HG03159 (cell line): Measurements from ENCODE around the gene DAO.
"Not testable (repeated sequence)": the region's sequence is repeated elsewhere in the genome, so short reads cannot be mapped to it uniquely, and the experiment has no call there.

Experiments
- ATAC-seq: cut with Tn5 transposase; IDR thresholded peaks from one replicate; pipeline ENCODE4 v1.9.1; 2021; ENCODE audit warnings: mild to moderate bottlenecking, moderate library complexity; ENCODE audit not compliant: unreplicated experiment

DAO gene

DNA sequence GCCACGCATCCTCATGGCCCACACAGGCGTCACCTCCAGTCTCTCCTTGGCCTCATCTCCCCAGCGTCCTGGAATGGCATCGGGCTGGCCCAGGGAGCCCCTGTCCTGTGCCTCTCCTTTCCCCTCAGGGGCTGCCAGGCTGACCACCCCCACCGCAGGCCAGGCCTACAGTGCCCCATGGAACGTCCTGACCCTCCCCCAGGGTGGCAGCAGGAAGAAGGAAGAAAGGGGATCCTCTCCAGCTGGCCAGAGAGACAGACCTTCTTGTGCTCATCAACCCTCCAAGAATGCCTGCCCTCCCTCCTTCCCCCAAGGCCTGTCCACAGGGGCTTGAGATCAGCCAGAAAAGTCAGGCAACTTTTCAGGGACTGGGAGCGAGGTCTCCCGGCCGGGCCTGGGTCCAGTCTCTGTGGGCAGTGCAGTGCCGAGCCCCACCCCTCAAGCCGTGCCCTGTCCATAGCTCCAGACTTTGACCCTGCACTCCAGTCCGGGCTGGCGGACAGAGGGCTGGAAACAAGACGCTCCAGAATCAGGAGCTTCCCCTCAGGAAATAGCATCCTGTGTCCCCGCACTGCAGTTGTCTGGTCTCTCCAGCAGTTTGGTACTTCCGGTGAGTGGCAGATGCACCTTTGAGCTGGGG lies at the start of gene DAO:
TSS of gene DAO (plus strand) at position 478 of the 640 bp plus-strand sequence. CDS start 4,915 bp downstream, outside the sequence.
- no peak for ATAC-seq

DNA sequence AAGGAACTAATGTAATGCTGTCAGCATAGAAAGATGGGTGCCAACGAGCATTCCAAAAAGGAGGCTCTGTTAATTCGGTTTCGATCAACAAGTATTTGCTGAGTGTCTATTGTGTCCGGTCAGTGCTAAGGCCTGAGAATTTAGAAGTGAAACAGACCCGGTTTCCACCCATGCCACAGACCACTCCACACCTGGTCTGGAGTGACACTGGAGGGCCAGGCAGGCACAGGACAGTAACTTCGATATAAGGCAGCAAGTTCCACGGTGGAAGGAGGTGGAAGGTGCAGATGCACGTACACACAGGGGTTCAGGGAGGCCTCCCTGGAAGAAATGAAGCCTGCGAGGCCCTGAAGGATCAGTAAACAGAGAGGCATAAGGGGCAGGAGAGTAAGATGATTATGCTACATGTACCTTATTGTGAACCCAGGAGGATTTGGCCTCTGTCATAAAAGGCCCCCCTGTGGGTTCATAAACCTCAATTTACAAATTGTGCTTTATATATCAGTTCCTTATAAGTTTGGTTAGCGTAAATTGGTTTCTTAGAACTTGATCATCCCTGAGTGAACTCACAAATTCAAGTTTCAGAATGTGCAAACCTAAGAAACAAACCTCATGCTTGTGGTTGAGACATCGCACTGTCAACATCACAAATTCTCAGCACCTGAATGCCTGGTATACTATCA lies 48.4 kb upstream of the DAO start:
- peak; percentile 72 for ATAC-seq

DNA sequence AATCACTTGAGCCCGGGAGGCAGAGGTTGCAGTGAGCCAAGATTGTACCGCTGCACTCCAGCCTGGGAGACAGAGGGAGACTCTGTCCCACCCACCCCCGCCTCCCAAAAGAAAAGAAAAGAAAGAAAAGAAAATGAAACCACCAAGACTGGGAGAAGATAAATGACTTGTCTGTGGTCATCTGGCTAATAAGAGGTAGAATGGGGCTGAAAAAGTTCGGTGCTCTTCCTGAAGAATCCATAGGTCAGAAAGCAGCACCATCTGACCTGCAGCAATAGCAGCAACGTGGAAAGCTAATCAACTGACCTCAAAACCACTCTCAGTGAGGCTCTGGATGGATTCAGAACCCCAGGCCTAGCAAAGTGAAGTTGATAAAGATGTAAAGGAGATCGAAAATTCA lies 47.7 kb upstream of the DAO start:
- ATAC-seq, result no peak

DNA sequence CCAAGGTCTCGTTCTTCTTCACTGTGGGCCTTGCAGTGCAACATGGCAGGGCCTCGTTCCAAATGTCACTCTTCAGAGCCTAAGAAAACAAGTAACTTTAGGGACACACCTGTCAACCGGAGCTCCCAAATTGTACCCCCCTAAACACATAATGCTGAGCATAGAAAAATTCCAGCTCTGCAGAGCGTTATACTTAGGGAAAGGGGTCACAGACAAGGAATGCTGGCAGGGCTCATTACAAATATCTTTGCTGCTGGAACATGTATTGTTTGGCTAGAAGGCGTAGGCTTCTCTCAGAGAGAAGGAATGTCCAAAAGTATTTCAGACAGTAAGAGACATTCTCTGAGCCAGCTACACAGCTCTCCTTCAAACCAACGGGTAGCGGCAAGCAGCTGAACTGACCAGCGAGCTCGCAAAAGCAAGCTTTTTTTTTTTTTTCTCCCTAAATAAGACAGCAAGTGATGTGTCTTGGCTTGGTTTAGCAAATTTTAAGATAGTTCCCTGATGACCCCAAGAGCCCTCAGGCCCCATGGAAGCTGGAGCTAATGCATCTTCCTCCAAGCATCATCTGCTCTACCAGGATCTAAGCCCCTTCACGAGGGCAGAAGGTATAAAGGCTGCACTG lies 47.0 kb upstream of the DAO start:
- ATAC-seq, result no peak

DNA sequence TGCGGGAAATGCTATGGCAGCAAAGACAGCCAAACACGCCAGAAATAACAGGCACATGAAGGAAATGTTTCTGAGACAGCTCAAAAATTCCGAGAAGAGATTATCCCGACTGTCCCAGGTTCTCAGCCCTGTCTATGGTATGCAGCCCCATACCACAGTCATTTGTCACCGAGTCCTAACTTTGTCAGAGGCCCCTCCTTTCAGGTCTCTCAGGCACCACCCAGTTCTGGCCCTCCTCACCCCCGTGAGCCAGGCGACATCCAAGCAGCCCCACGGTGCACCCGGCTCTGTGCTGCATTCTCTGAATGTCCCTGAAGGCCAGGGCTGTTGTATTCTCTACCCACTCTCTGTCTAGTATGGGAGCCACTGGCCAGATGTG lies 46.5 kb upstream of the DAO start:
- no peak for ATAC-seq

DNA sequence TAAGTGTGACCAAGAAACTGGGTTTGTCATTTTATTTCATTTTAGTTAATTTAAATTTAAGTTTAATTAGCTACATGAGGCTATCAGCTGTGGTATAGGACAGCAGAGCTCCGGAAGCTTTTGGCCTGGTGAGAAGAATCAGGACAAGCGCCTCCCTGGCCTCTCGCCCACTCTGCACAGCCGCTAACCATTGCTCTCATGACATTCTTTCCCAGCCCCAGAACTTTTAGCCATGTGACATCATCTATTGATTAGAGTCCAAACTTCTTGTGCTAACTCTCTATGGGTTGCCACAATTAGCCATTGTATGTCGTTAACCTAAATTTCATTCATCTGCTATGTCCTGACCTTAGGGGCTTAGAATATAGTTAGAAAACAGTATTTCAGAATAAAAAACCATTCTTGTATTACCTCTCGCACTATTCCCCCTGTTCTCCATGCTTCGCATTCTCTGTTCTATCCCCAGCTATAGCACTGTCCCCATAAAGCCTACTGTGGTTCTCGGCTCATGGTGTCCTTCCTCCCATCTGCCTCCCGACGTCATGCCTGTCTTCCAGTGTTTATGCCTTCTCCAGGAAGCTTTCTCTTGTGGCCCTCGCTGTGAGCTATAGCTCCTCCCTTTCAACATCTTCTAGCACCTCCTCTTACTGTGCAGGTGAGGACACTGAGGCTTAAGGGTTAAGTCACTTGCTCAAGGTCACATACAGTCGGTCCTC lies 46.0 kb upstream of the DAO start:
- ATAC-seq, result no peak

DNA sequence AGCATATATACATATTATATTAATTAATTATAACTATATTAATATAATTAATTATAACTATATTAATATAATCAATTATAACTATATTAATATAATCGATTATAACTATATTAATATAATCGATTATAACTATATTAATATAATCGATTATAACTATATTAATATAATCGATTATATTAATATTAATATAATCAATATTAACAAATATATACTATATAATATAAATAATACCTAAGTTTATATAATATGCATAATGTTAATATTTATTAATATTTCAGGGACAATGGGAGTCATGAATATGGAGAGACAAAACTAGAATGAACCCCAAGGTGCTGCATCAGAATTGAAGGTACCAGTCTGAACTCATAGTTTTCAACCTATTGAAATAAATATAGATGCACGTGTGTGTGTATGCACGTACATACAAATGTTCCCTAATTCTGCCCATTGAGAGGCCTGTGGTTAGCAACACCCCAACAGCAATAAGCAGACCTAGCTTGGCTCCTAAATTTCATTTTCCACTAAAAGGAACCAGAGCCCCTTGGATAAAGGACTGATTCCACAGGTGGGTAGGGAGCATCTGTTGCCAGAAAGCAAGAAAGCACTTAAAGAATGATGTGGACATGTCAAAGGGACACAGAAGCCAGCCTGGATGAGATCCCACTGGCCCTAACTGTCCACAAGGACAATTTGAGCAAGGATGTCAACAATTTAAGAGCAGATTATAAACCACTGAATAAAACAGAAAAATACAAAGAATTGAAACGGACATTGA lies 43.8 kb upstream of the DAO start:
- no peak for ATAC-seq

DNA sequence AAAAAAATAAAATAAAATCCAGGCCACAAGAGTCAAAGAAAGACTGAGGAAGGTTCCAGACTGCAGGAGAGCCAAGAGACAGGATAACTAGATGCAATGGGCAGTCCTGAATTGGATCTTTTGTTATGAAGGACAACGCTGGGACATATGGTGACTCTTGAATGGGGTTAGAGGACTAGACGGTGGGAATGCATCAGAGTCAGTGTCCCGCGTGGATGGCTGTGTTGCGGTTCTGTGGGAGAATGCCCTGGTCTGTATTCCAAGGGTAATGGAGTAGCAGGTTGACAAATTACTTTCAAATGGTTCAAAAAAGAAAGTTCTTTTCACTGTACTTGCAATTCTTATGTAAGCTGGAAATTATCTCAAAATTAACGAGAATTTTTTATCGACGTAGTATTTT lies 42.7 kb upstream of the DAO start:
- ATAC-seq, result no peak

DNA sequence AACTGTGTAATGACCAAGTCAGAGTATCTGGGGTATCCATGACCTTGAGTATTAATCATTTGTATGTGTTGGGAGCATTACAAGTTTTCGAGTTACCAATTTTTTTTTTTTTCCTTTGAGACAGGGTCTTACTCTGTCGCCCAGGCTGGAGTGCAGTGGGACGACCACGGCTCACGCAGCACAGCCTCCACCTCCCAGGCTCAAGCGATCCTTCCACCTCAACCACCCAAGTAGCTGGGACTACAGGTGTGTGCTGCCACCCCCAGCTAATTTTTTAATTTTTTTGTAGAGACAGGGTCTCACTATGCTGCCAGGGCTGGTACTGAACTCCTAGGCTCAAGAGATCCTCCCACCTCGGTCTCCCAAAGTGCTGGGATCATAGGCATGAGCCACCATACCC lies 42.2 kb upstream of the DAO start:
- ATAC-seq, result no peak

DNA sequence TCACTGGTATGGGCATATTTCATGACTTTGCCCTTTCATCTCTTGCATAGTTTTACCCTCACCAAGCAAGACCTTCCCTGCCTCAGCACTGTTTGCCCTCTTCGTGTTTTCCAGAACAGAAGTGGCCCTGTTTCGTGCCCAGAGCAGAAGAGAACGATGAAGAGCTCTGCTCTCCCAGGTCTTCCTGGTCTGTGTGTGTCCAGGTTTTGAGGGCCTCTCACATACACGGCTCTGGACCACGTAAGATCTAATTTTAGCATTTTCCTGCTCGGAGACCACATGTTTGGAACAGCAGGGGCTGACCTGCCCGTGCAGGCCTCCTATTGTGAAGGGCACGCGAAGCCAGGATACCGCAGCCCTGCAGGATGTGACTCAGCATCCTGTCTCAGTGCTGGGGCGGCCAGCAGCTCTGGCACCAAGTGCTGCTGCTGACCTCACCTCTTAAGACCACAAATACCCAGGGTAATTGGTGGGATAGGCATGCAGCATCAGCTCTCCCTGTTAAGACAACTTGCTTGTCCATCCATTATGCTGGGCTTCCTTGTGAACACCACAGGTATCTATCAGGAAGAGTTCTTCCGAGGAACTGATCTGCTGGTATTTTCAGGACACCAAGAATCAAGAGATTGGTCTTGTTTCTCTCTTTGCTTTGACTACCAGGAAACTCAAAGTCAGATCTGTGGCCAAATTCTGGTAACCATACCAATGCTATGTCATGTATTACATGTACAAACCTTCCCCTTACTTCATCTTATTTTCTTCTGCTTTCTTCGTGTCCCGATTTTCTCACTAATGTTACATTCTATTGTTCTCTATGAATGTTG lies 41.5 kb upstream of the DAO start:
- ATAC-seq, result peak; percentile 94

DNA sequence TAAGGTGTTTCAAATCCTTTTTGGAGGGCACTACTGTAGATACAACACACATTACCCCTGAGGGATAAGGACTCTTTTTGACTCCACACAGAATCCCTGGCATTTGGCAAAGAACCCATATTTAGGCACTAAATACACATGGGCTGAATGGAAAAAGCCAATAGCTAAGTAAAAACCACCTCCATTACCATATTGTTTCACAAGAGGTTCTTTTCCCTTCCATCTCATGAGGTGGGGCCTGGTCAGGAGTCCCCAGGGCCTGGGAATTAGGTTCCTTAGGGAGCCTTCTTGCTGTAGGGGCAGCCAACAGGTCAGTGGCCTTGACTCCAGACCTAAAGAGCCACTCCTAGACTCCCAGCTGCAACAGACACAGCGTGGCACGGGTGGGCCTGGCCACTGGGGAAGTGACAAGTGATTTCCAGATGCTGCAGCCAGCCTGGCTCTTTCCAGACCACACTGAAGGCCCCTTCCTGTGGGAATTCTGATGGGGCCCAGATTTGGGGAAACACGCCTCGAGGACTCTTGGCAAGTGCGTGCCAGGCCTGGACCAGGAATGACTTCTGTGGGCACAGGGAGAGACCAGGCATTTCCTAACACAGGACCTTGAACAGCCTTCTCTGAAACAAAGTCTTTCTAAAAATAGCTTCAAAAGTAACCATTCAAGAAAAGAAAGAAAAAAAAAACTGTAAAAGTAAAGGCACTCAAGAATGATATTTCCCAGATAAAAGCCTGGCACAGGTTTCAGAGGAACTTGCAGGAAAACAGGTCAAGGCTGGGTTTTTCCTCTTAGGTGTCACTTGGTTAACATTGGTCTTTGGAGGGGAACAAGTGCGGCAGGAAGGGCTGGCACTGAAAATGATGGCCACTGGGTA lies 40.6 kb upstream of the DAO start:
- no peak for ATAC-seq

DNA sequence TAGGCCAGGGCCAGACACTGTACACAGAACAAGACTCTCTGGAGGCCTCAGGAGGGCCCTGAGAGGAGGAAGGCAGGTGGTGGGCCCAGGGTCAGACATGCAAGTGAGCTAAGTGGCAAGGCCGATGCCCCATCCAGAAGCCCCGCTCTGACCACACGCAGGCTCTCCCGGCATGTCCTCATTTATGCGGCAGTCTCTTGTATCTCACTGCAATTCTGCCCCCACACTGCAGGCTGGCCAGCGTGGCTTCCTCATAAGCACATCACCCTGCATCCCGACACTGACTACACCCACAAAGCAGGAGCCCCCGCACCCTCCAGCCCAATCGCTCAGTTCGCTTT lies 40.0 kb upstream of the DAO start:
- ATAC-seq, result no peak

DNA sequence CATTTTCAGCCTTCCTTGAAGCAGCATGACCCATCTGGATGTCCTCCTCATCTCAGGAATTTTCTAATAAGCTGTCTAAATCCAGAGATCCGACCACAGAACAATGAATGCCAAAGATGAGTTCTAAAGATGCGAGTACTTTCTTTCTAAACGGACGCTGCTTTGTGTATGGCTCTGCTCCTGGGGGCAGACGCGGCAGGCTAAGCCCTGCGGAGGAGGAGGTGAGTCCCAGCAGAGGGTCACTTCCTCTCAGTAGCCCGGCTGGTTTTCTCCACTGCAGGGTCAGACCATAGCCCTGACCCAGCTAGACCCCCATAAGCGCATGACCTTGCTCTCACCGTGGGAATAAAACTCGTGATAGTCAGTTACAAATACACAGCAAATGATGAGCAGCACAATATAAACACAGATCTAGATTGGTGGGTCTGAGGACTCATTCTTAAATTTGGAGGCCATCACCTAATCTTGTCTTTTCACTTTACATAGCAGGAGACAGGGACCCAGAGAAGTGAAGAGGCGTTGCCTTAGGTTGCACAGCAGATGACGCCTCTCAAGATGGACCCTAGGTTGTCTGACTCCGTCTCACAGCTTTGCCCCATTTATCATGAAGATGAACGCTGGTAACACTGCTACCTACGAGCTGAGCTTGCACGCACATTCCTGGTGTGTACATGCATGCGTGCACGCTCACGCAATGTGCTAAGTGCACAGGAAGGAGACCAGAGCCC lies 39.1 kb upstream of the DAO start:
- ATAC-seq, result no peak

DNA sequence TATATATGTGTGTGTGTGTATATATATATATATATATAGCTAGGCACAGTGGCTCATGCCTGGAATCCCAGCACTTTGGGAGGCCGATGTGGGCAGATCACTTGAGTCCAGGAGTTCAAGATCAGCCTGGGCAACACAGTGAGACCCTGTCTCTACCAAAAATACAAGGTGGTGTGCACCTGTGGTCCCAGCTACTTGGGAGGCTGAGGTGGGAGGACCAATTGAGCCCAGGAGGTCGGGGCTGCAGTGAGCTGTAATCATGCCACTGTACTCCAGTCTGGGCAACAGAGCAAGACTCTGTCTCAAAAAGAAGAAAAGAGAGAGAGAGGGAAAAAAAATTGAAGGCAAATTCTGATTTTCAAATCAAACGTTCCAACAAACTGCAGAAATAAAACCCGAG lies 38.1 kb upstream of the DAO start:
- not testable (repeated sequence) for ATAC-seq

DNA sequence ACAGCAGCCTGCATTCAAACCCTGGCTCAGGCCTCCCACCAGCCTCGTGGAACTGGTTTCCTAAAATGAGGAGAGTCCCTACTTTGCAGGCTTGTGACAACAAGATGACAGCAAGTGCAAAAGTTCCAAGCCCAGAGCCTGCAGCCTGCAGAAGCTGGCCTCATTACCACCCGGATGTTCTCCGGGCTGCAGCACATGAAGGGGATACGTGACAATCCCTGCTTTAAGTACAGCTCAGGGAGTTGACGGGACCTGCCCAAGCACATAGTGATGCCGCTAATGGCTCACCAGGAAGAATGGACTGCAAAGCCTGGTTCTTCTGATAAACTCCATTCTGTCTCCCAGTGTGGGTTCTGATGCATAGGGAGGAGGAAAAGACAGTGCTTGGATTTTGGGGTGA lies 37.5 kb upstream of the DAO start:
- ATAC-seq, result no peak

DNA sequence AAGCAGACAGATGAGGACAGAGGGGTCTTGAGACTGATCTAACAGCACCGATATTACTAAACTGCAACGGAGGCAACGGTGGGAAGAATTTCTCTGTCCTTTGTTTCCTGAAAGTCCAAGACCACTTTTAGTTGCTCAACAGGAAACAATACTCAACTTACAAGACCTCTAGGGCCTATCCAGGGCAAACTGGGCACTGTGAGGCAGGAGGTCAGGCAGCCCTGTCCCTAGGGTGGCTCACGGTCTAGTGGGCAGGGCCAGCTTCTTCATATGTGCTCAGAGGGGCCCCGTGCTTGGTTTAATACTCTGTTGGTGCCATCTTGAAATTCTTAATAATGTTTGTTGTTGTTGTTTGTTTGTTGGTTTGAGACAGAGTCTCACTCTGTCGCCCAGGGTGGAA lies 36.7 kb upstream of the DAO start:
- no peak for ATAC-seq

DNA sequence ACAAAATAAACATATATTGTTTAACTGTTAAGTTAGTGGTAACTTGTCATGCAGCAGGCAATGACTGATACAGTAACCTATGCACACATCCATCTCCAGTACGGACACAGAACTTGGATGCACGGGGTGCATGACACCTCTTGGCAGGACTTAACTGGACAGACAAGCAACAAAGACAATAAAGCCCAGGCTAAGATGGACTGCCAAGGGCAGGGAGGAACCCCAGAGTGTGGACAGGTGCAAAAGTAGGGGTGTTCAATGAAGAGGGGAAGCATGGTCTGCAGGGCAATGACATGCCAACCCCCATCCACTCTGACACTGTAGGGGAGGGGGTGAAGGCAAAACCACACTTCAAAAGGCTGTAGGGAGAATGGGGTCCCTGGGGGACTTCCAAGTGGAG lies 34.2 kb upstream of the DAO start:
- ATAC-seq, result no peak

DNA sequence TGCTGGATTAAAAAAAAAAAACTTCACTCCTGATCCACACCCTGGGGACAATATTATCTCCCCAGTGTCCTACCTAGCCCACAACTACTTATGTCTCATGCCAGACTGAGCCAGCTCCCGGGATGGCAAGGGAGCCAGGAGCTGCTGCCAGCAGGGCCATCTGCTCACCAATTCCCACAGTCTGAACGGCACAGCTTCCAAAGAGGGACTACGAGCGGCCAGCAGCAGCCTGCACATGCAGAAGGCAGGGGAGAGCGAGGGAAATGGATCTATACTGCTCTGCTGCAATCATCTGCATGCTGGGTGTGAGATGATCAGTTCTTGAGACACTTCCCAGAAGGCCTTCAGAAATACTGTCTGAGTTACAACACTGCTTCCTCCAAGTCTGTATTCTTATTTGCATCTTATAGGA lies 33.6 kb upstream of the DAO start:
- ATAC-seq, result no peak

DNA sequence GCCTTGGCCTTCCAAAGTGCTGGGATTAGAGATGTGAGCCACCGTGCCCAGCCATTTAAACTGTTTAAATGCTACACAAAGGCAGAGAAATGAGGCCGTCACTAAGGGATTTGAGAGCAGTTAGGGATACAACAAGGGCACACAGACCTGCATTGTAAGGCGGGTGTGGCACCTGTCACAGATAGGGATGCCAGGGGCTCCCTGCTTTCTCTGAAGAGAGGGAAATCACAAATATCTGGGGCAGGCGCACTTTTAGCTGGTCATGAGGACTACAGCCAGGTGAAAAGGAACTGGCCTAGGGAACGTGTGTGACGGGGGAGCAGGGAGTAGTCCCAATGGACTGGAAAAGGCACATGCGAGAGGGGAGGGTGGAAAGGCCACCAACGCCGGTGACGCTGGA lies 32.2 kb upstream of the DAO start:
- no peak for ATAC-seq
